ENCODE measurements around the gene KRTAP19-4.

DNA sequence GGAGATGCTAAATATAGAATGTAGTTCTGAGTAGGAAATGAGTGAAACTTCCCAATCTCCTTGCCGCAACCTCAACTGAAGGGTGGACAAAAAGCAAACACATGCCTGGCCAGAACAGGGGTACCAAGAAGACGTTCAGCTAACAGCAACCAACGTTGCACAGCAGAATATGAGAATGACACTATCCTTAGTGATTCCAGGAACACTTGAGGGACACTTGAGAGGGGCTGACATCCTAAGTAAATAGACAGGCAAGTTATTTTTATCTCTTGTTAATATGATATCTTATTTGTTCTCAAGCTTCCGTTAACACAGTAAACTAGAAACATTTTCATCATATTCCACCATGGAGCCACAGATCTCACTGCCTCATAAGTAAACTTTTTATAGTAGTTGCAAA lies 17.7 kb downstream of the KRTAP19-4 start:
- TF ChIP-seq CTCF (IDR thresholded peaks at IDR 0.05) (no peak), EZH2 (IDR thresholded peaks at IDR 0.05) (no peak)
